SU-DHL-6 (cell line): ENCODE data around the gene ANXA5.

Experiments used
- H2AFZ ChIP-seq: fragments of 200-600 bp; sonication (generic); 2 replicates; pipeline ENCODE4 v1.6.1; 2014; ENCODE audit warnings: low read depth, mild to moderate bottlenecking, moderate library complexity, mixed read lengths, antibody characterized with exemption, low read length; ENCODE audit not compliant: severe bottlenecking
- H3F3A ChIP-seq: fragments of 200-600 bp; shearing (Covaris generic); 2 replicates; pipeline ENCODE4 v1.6.0; 2016; ENCODE audit warnings: antibody characterized with exemption, mild to moderate bottlenecking; ENCODE audit not compliant: insufficient read depth
- H3K27ac ChIP-seq: fragments of 200-600 bp; sonication (generic); 2 replicates; pipeline ENCODE4 v1.5.1; 2016; ENCODE audit warnings: low read depth, mild to moderate bottlenecking, low read length, moderate library complexity, mixed read lengths
- H3K27me3 ChIP-seq: fragments of 200-600 bp; sonication (generic), shearing (Covaris generic); 2 replicates; pipeline ENCODE4 v1.6.0; 2014; ENCODE audit warnings: mild to moderate bottlenecking, low read length
- H3K36me3 ChIP-seq: fragments of 200-600 bp; sonication (generic); 2 replicates; pipeline ENCODE4 v1.6.1; 2014; ENCODE audit warnings: mild to moderate bottlenecking, low read length, mixed read lengths
- H3K4me2 ChIP-seq: fragments of 300-600, 200-600 bp; shearing (Covaris generic), sonication (generic); 2 replicates; pipeline ENCODE4 v1.6.0; 2014; ENCODE audit warnings: low read length, low read depth, mild to moderate bottlenecking; ENCODE audit not compliant: poor library complexity, severe bottlenecking
- H3K4me3 ChIP-seq: fragments of 200-600 bp; sonication (generic); 2 replicates; pipeline ENCODE4 v1.5.1; 2014; ENCODE audit warnings: antibody characterized with exemption, low read length, mild to moderate bottlenecking, mixed read lengths; ENCODE audit not compliant: insufficient read depth, poor library complexity, severe bottlenecking
- H3K79me2 ChIP-seq: fragments of 200-600 bp; sonication (generic); 2 replicates; pipeline ENCODE4 v1.6.1; 2014; ENCODE audit warnings: mild to moderate bottlenecking, low read length, moderate library complexity; ENCODE audit not compliant: insufficient read depth
- H3K9ac ChIP-seq: fragments of 200-600 bp; sonication (generic); 2 replicates; pipeline ENCODE4 v1.7.0; 2014; ENCODE audit warnings: mild to moderate bottlenecking, low read length
- H3K9me2 ChIP-seq: fragments of 200-600 bp; sonication (generic); replicated peaks from 2 replicates; pipeline ENCODE4 v1.6.1; 2014; ENCODE audit warnings: low read length; ENCODE audit not compliant: insufficient read depth
- H3K9me3 ChIP-seq: fragments of 200-600 bp; sonication (generic); 2 replicates; pipeline ENCODE4 v1.6.1; 2014; ENCODE audit warnings: low read length, mixed read lengths; ENCODE audit not compliant: insufficient read depth
- H4K20me1 ChIP-seq: fragments of 200-600 bp; sonication (generic); 2 replicates; pipeline ENCODE4 v1.6.1; 2014; ENCODE audit warnings: low read depth, mild to moderate bottlenecking, antibody characterized with exemption, low read length, moderate library complexity, mixed read lengths
- EZH2phosphoT487 ChIP-seq: fragments of 200-600 bp; sonication (generic), shearing (Covaris generic); conservative IDR thresholded peaks from 2 replicates; pipeline ENCODE4 v1.6.1; 2018; ENCODE audit warnings: mild to moderate bottlenecking, antibody characterized with exemption, low read length, moderate library complexity, mixed read lengths
- TF ChIP-seq, protein P1 (sequence below): fragments of 200-600 bp; sonication (generic); IDR thresholded peaks from one replicate; pipeline ENCODE4 v1.5.1; 2017; ENCODE audit warnings: antibody characterized with exemption, mild to moderate bottlenecking, low read length, moderate library complexity; ENCODE audit not compliant: insufficient read depth, poor library complexity, severe bottlenecking

Gene ANXA5

GRCh38 chr4:121653214-121653613, 43.6 kb downstream of the ANXA5 start:
- no peak overlapping the region for H3K9ac ChIP-seq
- no peaks in the 10 kb centered on the region for H3F3A ChIP-seq
- H3K4me2 ChIP-seq = no peak overlapping the region
- H3K36me3 ChIP-seq = no peaks in the 10 kb centered on the region
- no peaks in the 10 kb centered on the region for H3K9me3 ChIP-seq
- no peaks in the 10 kb centered on the region for H4K20me1 ChIP-seq
- H3K4me3 ChIP-seq = no peak overlapping the region
- no peaks in the 10 kb centered on the region for H3K79me2 ChIP-seq
- H2AFZ ChIP-seq = no peak overlapping the region
- TF ChIP-seq, protein P1, sequence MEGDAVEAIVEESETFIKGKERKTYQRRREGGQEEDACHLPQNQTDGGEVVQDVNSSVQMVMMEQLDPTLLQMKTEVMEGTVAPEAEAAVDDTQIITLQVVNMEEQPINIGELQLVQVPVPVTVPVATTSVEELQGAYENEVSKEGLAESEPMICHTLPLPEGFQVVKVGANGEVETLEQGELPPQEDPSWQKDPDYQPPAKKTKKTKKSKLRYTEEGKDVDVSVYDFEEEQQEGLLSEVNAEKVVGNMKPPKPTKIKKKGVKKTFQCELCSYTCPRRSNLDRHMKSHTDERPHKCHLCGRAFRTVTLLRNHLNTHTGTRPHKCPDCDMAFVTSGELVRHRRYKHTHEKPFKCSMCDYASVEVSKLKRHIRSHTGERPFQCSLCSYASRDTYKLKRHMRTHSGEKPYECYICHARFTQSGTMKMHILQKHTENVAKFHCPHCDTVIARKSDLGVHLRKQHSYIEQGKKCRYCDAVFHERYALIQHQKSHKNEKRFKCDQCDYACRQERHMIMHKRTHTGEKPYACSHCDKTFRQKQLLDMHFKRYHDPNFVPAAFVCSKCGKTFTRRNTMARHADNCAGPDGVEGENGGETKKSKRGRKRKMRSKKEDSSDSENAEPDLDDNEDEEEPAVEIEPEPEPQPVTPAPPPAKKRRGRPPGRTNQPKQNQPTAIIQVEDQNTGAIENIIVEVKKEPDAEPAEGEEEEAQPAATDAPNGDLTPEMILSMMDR = no peak
- no peak for TF ChIP-seq EZH2phosphoT487
- H3K9me2 ChIP-seq = no peaks in the 10 kb centered on the region
- H3K27ac ChIP-seq = no peak overlapping the region
- H3K27me3 ChIP-seq = no peaks in the 10 kb centered on the region

DNA sequence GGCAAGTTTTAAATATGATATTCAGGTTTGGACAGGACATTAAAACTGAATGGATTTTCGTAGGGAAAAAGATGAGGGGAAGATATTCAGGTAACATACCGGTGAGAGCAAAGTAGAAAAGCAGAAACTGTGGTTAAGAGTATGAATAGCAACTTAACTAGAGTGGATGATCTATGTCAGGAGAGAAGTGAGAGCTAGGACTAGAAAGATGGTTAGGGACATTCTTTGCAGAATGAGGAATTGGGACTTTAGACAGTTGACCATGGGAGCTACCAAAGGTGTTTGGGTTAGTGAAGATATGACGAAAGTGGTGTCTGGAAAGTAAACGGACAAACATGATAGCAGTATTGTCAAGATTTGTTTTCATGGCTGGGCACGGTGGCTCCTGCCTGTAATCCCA, 45.2 kb downstream of the ANXA5 start:
- H3K36me3 ChIP-seq = no peaks in the 10 kb centered on the region
- no peaks in the 10 kb centered on the region for H3K9me3 ChIP-seq
- no peak overlapping the region for H2AFZ ChIP-seq
- H4K20me1 ChIP-seq = no peaks in the 10 kb centered on the region
- H3K79me2 ChIP-seq = no peaks in the 10 kb centered on the region
- H3K4me2 ChIP-seq = no peak overlapping the region
- no peaks in the 10 kb centered on the region for H3K9me2 ChIP-seq
- H3K9ac ChIP-seq = no peak overlapping the region
- H3K27ac ChIP-seq = no peak overlapping the region
- H3K27me3 ChIP-seq = no peaks in the 10 kb centered on the region
- no peaks in the 10 kb centered on the region for H3F3A ChIP-seq
- no peak for TF ChIP-seq EZH2phosphoT487
- no peak overlapping the region for H3K4me3 ChIP-seq

- no peaks in the 10 kb centered on the region for H3K36me3 ChIP-seq
- H3K9me2 ChIP-seq = no peaks in the 10 kb centered on the region
- no peak for TF ChIP-seq EZH2phosphoT487
- TF ChIP-seq, protein P1 = no peak
- H3K4me3 ChIP-seq = no peak overlapping the region
- H2AFZ ChIP-seq = no peak overlapping the region
- H3F3A ChIP-seq = no peaks in the 10 kb centered on the region
- H3K79me2 ChIP-seq = no peaks in the 10 kb centered on the region
- H3K9ac ChIP-seq = no peak overlapping the region
- H4K20me1 ChIP-seq = no peaks in the 10 kb centered on the region
- H3K27ac ChIP-seq = no peak overlapping the region
- no peaks in the 10 kb centered on the region for H3K9me3 ChIP-seq
- H3K4me2 ChIP-seq = no peak overlapping the region
- no peaks in the 10 kb centered on the region for H3K27me3 ChIP-seq
These were observed 46.0 kb downstream of the ANXA5 start for GRCh38 chr4:121650741-121651140.

DNA sequence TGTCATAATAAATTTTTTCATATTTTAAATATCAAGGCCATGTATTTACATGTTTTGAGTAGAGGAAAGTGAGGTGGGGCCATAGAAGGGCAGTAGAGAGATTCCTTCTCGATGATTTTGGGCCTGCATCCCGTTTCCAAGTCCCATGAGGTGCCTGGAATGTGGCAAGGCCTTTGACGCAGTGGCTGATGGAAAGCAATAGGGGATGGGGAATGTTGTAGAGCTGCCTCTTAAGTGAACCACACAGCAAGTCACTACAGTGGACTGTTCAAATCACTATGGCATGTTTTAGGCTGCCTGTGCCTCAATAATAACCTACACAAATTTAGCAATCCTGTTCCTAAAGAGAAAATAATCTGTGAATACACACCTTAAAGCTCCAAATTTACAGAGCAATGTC, 48.3 kb downstream of the ANXA5 start:
- Histone ChIP-seq H3K27ac (no peak overlapping the region), H3K36me3 (no peaks in the 10 kb centered on the region), H3K9ac (no peak overlapping the region), H4K20me1 (no peaks in the 10 kb centered on the region), H2AFZ (no peak overlapping the region), H3F3A (no peaks in the 10 kb centered on the region), H3K4me3 (no peak overlapping the region), H3K4me2 (no peak overlapping the region), H3K27me3 (no peaks in the 10 kb centered on the region), H3K9me2 (no peaks in the 10 kb centered on the region), H3K79me2 (no peaks in the 10 kb centered on the region), H3K9me3 (no peaks in the 10 kb centered on the region)
- no peak for TF ChIP-seq EZH2phosphoT487
- TF ChIP-seq, protein P1 = no peak
